ENCODE results near the gene DEGS2. TPM values are rescaled to one million over a fixed set of nuclear protein-coding genes. Genes with fewer than 3 reads are reported as not detected.

DEGS2 gene
- total and polyA plus RNA-seq, 2 experiments from 2014 or later, result 0.63 to 2.2 TPM

DNA sequence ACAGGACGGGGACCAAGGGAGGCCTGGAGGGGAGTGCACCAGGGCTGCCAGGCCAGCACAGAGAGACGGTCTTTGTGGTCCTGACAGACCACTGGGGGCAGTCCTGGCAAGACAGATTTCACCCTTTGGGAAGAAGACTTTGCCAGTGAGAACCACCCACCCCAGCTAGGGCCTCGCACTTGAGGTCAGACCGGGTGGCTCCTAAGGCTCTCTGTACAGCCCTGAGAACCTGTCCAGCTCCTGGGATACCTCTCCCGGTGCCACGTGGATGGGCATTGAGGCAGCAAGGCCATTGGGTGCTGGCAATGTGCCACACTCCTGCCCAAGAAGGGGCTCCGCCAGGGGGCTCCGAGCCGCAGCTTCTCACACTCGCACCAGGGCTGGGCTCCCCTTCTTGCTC, 42.4 kb downstream of the DEGS2 start:
- no peaks in the 10 kb centered on the region for H4K20me1 ChIP-seq (replicated peaks; ENCODE audit: insufficient read depth)
- ATAC-seq (peak; percentile 40), DNase-seq (ENCODE audit: low spot score) (no peak)
- no peak overlapping the region for H3K4me3 ChIP-seq
- no peaks in the 10 kb centered on the region for H3K79me2 ChIP-seq (replicated peaks; ENCODE audit: insufficient read depth)
- peaks cover 5% of the 10 kb centered on the region for H3K27me3 Mint-ChIP-seq (ENCODE audit: insufficient read depth, low read depth, poor library complexity)
- no peaks in the 10 kb centered on the region for H3K27me3 ChIP-seq (ENCODE audit: insufficient read depth)
- H3K27ac ChIP-seq (ENCODE audit: low read depth), result no peak overlapping the region
- H3F3A ChIP-seq (replicated peaks; ENCODE audit: low read depth), result no peaks in the 10 kb centered on the region
- no peak overlapping the region for H3K4me3 Mint-ChIP-seq
- no peaks in the 10 kb centered on the region; the same call in 2 of the 3 replicates for H3K36me3 Mint-ChIP-seq (ENCODE audit: low read depth)
- no peaks in the 10 kb centered on the region for H3K36me3 ChIP-seq (ENCODE audit: insufficient read depth)
- no peaks in the 10 kb centered on the region for H3K4me1 ChIP-seq (ENCODE audit: insufficient read depth)
- TF ChIP-seq CTCF (conservative IDR thresholded peaks at IDR 0.05; ENCODE audit: low read depth in 2 of 2) (0 out of 4 replicates have a peak, but pooled peaks of 1 of the 2 experiments have one; percentile 4), EZH2 (IDR thresholded peaks at IDR 0.05; ENCODE audit: low read depth, unreplicated experiment) (no peak)
- no peaks in the 10 kb centered on the region; the same call in 2 of the 3 replicates for H3K4me1 Mint-ChIP-seq
- no peak overlapping the region for H3K27ac Mint-ChIP-seq
- no peaks in the 10 kb centered on the region for H3K9me3 Mint-ChIP-seq
- no peak overlapping the region for H2AFZ ChIP-seq
- H3K4me2 ChIP-seq, result no peak overlapping the region
- H3K9me2 ChIP-seq (ENCODE audit: insufficient read depth), result no peaks in the 10 kb centered on the region

DNA sequence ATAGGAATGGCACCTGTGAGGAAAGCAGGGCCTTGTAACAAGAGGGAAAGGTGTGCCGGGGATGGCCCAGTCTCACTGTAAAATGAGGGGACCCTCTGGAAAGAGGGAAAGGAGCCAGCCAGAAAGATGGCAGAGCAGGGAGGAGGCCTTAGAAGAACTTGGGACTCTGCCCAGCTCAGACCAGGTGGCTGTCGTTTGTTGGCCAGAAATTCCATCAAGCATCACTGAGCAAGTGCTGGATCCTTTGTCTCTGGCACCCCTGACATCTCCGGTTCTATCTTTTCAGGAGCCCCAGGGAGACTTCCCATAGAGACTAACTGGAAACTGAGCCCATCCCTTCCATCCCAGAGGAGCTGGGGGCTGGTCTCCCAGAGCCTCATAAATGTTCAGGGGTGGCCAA, 43.3 kb downstream of the DEGS2 start:
- Histone ChIP-seq H3K4me1 (ENCODE audit: insufficient read depth) (no peaks in the 10 kb centered on the region), H4K20me1 (replicated peaks; ENCODE audit: insufficient read depth) (no peaks in the 10 kb centered on the region), H3F3A (replicated peaks; ENCODE audit: low read depth) (no peaks in the 10 kb centered on the region), H3K9me2 (ENCODE audit: insufficient read depth) (no peaks in the 10 kb centered on the region), H3K36me3 (ENCODE audit: insufficient read depth) (no peaks in the 10 kb centered on the region), H3K4me3 (no peak overlapping the region), H3K27ac (ENCODE audit: low read depth) (no peak overlapping the region), H2AFZ (no peak overlapping the region), H3K79me2 (replicated peaks; ENCODE audit: insufficient read depth) (no peaks in the 10 kb centered on the region), H3K4me2 (no peak overlapping the region), H3K27me3 (ENCODE audit: insufficient read depth) (no peaks in the 10 kb centered on the region)
- peaks cover 5% of the 10 kb centered on the region for H3K27me3 Mint-ChIP-seq (ENCODE audit: insufficient read depth, low read depth, poor library complexity)
- no peak for DNase-seq (ENCODE audit: low spot score)
- ATAC-seq, result no peak
- no peaks in the 10 kb centered on the region; the same call in 2 of the 3 replicates for H3K36me3 Mint-ChIP-seq (ENCODE audit: low read depth)
- H3K4me1 Mint-ChIP-seq, result no peaks in the 10 kb centered on the region; the same call in 2 of the 3 replicates
- no peak overlapping the region for H3K27ac Mint-ChIP-seq
- no peak overlapping the region for H3K4me3 Mint-ChIP-seq
- H3K9me3 Mint-ChIP-seq, result no peaks in the 10 kb centered on the region
- TF ChIP-seq POLR2AphosphoS5 (IDR thresholded peaks at IDR 0.05; ENCODE audit: low read depth), result no peak
- no peak for TF ChIP-seq EZH2phosphoT487 (IDR thresholded peaks at IDR 0.05; ENCODE audit: unreplicated experiment)
- TF ChIP-seq EZH2 (IDR thresholded peaks at IDR 0.05; ENCODE audit: low read depth, unreplicated experiment), result no peak
- TF ChIP-seq JUNB (IDR thresholded peaks at IDR 0.05; ENCODE audit: unreplicated experiment), result no peak
- no peak for TF ChIP-seq CTCF (conservative IDR thresholded peaks at IDR 0.05; ENCODE audit: low read depth in 2 of 2)
- no peak for TF ChIP-seq CREB1 (CRISPR knock-in tag; IDR thresholded peaks at IDR 0.05; ENCODE audit: low read depth)
- TF ChIP-seq, protein P1, sequence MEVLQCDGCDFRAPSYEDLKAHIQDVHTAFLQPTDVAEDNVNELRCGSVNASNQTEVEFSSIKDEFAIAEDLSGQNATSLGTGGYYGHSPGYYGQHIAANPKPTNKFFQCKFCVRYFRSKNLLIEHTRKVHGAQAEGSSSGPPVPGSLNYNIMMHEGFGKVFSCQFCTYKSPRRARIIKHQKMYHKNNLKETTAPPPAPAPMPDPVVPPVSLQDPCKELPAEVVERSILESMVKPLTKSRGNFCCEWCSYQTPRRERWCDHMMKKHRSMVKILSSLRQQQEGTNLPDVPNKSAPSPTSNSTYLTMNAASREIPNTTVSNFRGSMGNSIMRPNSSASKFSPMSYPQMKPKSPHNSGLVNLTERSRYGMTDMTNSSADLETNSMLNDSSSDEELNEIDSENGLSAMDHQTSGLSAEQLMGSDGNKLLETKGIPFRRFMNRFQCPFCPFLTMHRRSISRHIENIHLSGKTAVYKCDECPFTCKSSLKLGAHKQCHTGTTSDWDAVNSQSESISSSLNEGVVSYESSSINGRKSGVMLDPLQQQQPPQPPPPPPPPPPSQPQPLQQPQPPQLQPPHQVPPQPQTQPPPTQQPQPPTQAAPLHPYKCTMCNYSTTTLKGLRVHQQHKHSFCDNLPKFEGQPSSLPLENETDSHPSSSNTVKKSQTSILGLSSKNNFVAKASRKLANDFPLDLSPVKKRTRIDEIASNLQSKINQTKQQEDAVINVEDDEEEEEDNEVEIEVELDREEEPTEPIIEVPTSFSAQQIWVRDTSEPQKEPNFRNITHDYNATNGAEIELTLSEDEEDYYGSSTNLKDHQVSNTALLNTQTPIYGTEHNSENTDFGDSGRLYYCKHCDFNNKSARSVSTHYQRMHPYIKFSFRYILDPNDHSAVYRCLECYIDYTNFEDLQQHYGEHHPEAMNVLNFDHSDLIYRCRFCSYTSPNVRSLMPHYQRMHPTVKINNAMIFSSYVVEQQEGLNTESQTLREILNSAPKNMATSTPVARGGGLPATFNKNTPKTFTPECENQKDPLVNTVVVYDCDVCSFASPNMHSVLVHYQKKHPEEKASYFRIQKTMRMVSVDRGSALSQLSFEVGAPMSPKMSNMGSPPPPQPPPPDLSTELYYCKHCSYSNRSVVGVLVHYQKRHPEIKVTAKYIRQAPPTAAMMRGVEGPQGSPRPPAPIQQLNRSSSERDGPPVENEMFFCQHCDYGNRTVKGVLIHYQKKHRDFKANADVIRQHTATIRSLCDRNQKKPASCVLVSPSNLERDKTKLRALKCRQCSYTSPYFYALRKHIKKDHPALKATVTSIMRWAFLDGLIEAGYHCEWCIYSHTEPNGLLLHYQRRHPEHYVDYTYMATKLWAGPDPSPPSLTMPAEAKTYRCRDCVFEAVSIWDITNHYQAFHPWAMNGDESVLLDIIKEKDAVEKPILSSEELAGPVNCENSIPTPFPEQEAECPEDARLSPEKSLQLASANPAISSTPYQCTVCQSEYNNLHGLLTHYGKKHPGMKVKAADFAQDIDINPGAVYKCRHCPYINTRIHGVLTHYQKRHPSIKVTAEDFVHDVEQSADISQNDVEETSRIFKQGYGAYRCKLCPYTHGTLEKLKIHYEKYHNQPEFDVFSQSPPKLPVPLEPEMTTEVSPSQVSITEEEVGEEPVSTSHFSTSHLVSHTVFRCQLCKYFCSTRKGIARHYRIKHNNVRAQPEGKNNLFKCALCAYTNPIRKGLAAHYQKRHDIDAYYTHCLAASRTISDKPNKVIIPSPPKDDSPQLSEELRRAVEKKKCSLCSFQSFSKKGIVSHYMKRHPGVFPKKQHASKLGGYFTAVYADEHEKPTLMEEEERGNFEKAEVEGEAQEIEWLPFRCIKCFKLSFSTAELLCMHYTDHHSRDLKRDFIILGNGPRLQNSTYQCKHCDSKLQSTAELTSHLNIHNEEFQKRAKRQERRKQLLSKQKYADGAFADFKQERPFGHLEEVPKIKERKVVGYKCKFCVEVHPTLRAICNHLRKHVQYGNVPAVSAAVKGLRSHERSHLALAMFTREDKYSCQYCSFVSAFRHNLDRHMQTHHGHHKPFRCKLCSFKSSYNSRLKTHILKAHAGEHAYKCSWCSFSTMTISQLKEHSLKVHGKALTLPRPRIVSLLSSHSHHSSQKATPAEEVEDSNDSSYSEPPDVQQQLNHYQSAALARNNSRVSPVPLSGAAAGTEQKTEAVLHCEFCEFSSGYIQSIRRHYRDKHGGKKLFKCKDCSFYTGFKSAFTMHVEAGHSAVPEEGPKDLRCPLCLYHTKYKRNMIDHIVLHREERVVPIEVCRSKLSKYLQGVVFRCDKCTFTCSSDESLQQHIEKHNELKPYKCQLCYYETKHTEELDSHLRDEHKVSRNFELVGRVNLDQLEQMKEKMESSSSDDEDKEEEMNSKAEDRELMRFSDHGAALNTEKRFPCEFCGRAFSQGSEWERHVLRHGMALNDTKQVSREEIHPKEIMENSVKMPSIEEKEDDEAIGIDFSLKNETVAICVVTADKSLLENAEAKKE (CRISPR knock-in tag; IDR thresholded peaks at IDR 0.05), result no peak
